Cardiac muscle cell (in vitro differentiated cells and primary cell): ENCODE data around the gene TMEM94. TPM values are rescaled to one million over a fixed set of nuclear protein-coding genes. Genes with fewer than 3 reads are reported as not detected.

ENCODE experiments used
- DNase-seq, 2 donors: peaks; one replicate each; pipeline versions ENCODE4 v3.0.0 to v3.0.0-alpha.2; 2010 to 2017; ENCODE audit warnings: low read depth in 1 of 2, low spot score in 1 of 2
- H3K27ac ChIP-seq: fragments of 200-600 bp; sonication (generic); 2 replicates; pipeline ENCODE4 v1.5.1; 2016
- H3K27me3 ChIP-seq: fragments of 200-600 bp; sonication (generic); 2 replicates; pipeline ENCODE4 v1.6.0; 2016; ENCODE audit warnings: control low read depth
- H3K36me3 ChIP-seq: fragments of 200-600 bp; sonication (generic); 2 replicates; pipeline ENCODE4 v1.5.1; 2016; ENCODE audit warnings: control low read depth
- H3K4me1 ChIP-seq: fragments of 200-600 bp; sonication (generic); 2 replicates; pipeline ENCODE4 v1.8.1; 2017; ENCODE audit warnings: low read depth, mild to moderate bottlenecking, mixed run types
- H3K4me3 ChIP-seq: fragments of 200-600 bp; sonication (generic); 2 replicates; pipeline ENCODE4 v1.5.1; 2016; ENCODE audit warnings: mild to moderate bottlenecking
- H3K9me3 ChIP-seq: fragments of 200-600 bp; sonication (generic); 2 replicates; pipeline ENCODE4 v1.5.1; 2017; ENCODE audit warnings: low read depth, mild to moderate bottlenecking, control low read depth
- polyA plus RNA-seq: library from polyadenylated mRNA; unstranded; fragments of >200 nt; fragmentation: Nextera tagmentation; extraction: Ambion mirVana; gene quantifications from 2 replicates; pipeline ENCODE4 v1.2.1, GENCODE V29; 2016
- total RNA-seq: library from RNA; depleted of rRNA; stranded (reverse); fragments of >200 nt; gene quantifications from 2 replicates; pipeline ENCODE4 v1.2.3, GENCODE V29; 2016
- TF ChIP-seq, protein P1 (sequence below): IDR thresholded peaks from 2 replicates; pipeline ENCODE4 v1.5.1; 2012; ENCODE audit warnings: low read depth, mild to moderate bottlenecking, low read length

TMEM94 gene
- total and polyA plus RNA-seq, 2 experiments from 2014 or later, result 74.2 to 105 TPM

DNA sequence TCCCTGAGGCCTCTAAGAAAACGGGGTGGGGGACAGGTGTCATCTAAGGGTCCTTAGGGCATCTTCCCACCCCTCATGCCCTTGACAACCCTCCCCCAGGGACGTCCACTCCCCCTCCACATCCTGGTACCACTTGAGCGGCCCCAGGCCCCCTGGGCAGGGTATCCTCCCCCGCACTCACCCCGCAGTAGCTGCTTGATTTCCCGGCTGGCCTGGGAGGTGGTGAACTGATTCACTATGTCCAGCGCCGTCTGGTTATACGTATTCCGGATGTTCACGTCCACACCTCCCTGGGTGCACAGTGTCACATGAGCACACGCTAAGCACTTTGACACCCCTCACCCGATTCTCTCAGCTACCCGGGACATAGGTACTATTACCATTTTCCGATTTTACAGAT is 49.2 kb downstream of the TMEM94 start:
- DNase-seq, result no peak
- H3K36me3 ChIP-seq, result peaks cover 14% of the 10 kb centered on the region

DNA sequence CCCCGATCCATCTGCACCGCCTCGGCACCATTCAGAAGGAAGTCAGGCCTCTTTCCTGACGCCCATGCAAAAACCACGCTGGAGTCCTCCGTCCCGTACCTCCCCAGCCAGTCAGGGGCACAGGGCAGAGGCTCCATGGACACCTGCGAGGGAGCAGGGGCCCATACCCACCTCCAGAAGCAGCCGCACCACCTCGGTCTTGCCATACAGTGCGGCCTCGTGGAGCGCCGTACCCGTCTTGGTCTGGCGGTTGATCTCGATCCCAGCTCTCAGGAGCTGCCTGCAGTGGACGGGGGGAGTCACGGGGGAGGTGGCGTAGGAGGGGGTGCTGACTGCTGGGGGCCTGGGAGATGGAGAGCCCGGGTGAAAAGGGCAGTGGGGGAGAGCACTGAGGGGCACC is 49.7 kb downstream of the TMEM94 start:
- Histone ChIP-seq H3K9me3 (no peaks in the 10 kb centered on the region), H3K27ac (no peak overlapping the region), H3K4me3 (no peak overlapping the region), H3K4me1 (peaks cover under 1% of the 10 kb centered on the region), H3K36me3 (peaks cover 14% of the 10 kb centered on the region), H3K27me3 (no peaks in the 10 kb centered on the region)
- DNase-seq, result no peak
- TF ChIP-seq, protein P1, sequence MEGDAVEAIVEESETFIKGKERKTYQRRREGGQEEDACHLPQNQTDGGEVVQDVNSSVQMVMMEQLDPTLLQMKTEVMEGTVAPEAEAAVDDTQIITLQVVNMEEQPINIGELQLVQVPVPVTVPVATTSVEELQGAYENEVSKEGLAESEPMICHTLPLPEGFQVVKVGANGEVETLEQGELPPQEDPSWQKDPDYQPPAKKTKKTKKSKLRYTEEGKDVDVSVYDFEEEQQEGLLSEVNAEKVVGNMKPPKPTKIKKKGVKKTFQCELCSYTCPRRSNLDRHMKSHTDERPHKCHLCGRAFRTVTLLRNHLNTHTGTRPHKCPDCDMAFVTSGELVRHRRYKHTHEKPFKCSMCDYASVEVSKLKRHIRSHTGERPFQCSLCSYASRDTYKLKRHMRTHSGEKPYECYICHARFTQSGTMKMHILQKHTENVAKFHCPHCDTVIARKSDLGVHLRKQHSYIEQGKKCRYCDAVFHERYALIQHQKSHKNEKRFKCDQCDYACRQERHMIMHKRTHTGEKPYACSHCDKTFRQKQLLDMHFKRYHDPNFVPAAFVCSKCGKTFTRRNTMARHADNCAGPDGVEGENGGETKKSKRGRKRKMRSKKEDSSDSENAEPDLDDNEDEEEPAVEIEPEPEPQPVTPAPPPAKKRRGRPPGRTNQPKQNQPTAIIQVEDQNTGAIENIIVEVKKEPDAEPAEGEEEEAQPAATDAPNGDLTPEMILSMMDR, result no peak

More for the DNA sequence above, 49.2 kb downstream of the TMEM94 start:
- no peaks in the 10 kb centered on the region for H3K27me3 ChIP-seq
- no peak overlapping the region for H3K27ac ChIP-seq
- H3K9me3 ChIP-seq, result no peaks in the 10 kb centered on the region
- H3K4me1 ChIP-seq, result no peaks in the 10 kb centered on the region
- no peak overlapping the region for H3K4me3 ChIP-seq
- TF ChIP-seq, protein P1, result no peak

DNA sequence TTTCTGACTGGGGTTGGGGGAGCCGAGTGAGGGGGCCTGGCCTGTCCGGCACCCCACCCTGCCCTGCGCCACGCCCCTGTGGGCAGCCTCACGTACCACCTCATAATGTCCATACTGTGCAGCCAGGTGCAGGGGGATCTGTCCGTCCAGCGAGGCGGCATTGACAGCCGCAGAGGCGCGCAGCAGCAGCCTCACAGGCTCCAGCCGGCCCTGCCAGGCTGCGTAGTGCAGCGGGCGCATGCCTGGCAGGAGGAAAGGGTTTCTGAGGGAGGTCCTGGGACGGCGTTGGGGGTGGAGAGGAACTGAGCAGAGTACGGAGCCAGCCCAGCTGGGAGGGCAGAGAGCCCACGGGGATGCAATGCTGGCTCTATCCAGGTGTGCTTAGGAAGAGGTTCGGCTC is 50.5 kb downstream of the TMEM94 start:
- no peaks in the 10 kb centered on the region for H3K9me3 ChIP-seq
- peaks cover 8% of the 10 kb centered on the region for H3K4me1 ChIP-seq
- H3K36me3 ChIP-seq, result peaks cover 14% of the 10 kb centered on the region
- DNase-seq, result no peak
- no peak overlapping the region for H3K4me3 ChIP-seq
- TF ChIP-seq, protein P1, result no peak
- H3K27ac ChIP-seq, result no peak overlapping the region
- H3K27me3 ChIP-seq, result no peaks in the 10 kb centered on the region

GRCh38 chr17:75507733-75508719 is 51.6 kb downstream of the TMEM94 start:
- Histone ChIP-seq H3K4me3 (no peak overlapping the region), H3K27ac (peak overlapping the region; percentile 51), H3K27me3 (no peaks in the 10 kb centered on the region), H3K9me3 (no peaks in the 10 kb centered on the region), H3K4me1 (peaks cover 14% of the 10 kb centered on the region), H3K36me3 (peaks cover 14% of the 10 kb centered on the region)
- no peak for DNase-seq
- TF ChIP-seq, protein P1, result no peak

- DNase-seq, result no peak
- Histone ChIP-seq H3K27ac (peak overlapping the region; percentile 51), H3K36me3 (peaks cover 14% of the 10 kb centered on the region), H3K27me3 (no peaks in the 10 kb centered on the region), H3K4me3 (no peak overlapping the region), H3K4me1 (peaks cover 18% of the 10 kb centered on the region), H3K9me3 (no peaks in the 10 kb centered on the region)
- TF ChIP-seq, protein P1, result no peak
These were observed 52.5 kb downstream of the TMEM94 start for GRCh38 chr17:75508931-75509361.
